NCI-H345 (cell line): ENCODE data around the gene CORO1C.
"Not testable (repeated sequence)": the region's sequence is repeated elsewhere in the genome, so short reads cannot be mapped to it uniquely, and the experiment has no call there.

ENCODE experiments used
- DNase-seq: peaks from one replicate; lab custom pipeline; 2025; lab: John Stamatoyannopoulos, UW

CORO1C gene

DNA sequence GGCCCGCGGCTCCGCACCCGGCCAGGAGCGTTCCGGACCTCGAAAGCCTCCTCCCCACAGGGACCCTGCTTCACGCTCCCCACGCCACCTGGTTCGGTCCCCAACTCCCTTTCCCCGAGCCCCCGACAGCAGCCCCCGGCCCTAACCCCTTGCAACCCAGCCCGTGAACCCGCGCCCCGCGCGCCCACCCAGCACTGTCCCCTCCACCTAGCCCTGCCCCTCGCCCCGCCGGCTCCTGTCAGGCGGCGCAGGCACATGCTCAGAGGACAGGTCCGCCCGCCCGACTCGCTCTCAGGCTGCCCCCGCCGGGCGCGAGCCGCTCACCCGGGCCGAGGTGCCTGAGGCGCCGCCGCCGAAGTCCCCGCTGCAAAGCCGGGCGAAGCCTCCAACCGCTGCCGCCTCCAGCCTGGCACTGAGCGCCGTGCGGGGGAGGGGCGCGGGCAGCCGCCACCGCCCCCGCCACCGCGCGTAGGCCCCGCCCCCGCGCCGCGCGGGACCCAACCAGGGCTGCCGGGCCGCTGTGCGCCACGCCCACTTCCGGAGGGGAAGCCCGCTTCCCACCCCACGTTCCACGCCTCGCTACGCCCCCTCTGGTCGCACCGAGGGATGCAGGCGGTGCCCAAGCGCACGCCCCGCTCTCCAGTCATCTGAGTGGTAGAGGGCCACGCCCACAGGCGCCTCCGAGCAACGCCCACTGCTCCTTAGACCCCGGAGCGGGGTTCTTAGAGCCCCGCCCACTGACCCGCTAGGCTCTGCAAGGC lies at the start of gene CORO1C:
Gene CORO1C (minus strand): TSS at position 414 of the 761 bp plus-strand sequence. CDS start 30,200 bp downstream, outside the sequence.
- peak; percentile 98 for DNase-seq

DNA sequence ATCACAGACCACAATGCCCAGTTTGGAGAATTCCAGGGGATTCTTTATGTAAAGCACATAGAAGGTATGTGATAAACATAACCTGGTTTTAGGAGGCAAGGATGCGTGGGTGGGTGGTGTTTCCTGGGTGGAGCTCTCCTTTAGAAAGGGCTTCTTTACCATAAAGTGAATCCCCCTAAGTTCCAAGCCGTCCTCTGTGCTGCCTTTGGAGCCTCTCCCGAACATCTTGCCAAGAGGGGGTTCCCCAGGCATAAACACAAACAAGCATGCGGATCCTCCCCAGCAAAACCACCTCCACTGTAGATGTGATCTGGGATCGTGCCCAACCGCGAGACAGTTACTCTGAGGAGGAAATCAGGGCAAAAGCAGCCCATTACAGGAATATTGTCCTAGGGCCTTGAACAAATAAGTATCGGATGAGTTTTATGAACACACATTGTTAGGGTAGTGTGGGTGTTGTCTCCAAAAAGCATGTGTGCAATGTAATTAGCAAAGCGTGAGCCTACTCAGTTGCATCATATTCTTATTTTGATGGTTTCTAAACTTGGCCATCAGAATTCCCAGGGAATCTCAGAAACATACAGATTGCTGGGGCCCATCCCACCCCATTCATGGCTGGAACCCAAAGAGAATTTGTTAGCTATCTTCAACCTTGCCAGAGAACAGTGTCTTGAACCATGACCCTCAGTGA lies 48.8 kb upstream of the CORO1C start:
- DNase-seq, result no peak

DNA sequence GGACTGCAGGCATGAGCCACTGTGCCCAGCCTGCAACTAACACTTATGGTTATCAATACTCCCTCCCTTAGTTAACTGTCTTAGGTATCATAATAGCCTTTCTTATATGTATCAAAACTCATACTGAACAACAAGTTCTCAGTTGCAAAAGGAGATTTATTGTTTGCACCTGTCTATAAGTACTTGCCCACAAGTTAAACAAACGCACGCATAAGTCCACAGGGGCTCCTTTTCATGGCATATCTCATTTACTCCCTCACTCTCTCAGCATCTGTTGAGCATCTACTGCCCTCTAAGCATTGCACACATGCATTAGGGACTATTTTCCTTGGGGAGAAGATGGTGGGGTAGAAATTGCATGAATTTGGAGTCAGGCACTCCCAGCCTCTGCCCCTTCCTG lies 46.7 kb upstream of the CORO1C start:
- DNase-seq, result peak; percentile 45

DNA sequence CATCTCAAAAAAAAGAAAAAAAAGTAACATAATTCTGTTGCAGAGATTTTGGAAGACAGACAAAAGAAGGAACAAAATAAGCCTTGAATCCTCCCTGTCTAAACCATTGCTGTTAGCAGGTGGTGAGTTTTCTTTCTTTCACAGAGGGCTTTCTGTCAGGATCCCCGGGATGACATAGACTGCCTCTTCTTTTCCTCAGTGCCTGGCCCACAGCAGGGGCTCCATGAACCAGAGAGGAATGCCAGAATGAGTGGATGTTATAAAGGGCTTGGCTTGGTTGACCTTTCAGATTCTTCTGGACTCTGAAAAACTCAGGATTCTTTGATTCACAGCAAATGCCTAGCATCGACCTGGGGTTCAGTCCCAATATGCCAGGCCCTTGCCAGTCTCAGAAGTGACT lies 45.8 kb upstream of the CORO1C start:
- DNase-seq, result no peak

DNA sequence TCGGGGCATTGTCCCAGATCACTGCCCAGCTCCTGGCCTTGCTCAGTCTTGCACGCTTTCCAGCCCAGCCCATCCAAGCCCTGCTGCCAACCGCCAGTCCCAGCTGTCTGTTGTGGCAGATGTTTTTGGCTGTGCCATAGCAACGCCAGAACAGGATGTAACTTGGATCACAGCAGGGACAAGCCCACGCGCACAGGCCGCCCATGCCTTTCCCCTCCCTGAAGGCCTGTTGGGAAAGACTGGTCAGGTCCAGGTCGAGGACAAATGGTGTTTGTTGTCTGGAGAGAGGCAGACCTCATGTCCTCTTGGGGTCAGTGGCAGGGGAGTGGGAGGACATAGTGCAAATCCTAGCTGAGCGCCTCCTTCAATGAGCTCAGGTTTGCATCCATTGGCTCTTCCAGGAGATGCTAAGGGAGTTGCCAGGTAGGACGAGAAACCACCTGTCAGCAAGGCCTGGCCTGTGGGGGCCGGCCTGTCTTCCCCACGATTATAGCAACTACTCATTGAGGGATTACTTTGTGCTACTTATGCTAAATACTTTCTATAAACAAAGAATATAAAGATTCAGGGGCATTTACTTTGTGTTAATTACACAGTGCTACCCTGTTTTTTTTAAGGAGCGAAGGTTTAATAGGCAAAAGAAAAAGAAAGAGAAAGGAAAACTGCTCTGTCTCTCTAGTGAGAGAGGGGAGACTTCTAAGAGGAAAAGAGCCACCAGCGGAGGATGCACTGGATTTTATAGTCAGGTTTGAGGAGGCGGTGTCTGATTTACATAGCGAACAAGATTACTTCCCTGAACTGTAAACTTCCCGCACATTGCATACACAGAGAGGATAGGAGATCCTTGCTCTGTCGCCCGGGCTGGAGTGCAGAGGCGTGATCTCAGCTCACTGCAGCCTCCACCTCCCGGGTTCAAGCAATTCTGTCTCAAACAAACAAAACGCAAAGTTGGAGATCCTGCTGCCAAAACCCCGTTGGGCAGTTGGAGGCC lies 42.8 kb upstream of the CORO1C start:
- peak; percentile 61 for DNase-seq

DNA sequence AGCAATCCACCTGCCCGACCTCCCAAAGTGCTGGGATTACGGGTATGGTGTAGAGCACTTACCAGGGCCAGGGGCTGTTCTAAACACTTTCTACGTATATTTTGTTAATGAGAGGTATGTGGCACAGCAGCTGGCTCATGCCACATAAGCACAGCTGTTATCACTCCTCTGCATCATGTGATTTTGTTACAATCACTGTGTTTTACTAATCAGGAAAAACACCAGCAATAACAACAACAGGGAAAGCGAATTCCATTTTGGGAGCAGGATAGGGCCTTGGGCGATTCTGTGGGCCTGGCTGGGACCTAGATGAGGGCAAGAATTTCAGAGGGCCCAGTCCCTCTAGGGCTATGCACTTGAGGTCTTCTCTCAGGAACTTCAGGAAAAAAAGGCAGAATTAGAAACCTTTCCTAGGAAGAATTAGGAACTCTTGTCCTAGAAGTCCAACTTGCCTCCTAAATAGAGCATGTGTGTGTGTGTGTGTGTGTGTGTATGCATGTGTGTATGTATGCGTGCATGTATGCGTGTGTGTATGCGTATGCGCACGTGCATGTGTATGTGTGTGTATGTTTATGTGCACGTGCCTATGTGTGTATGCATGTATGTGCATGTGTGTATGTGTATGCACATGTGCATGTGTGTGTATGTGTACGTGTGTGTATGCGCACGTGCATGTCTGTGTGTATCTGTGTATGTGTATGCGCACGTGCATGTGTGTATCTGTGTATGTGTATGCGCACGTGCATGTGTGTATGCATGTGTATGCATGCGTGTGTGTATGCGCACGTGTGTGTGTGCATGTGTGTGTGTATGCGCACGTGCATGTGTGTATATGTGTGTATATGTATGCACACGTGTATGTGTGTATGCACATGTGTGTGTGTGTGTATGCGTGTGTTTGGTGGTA lies 41.8 kb upstream of the CORO1C start:
- DNase-seq, result no peak

DNA sequence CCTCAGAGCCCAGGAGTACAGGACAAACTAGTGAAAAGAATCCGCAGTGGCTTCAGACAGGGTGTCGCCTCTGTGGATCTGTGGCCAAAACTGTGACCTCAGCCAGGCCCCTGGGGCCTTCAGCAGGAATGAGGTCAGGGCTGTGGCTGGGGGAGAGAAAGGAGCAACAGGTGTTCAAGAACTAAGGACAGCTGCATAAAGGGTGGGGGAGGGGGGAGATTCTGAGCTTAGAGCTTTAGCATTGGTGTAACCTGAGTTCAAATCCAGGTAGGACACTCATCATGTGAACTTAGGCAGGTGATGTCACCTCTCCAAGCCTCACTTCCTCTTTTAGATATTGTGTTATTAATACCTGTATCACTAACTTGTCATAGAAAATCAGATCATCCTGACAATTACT lies 40.9 kb upstream of the CORO1C start:
- no peak for DNase-seq

DNA sequence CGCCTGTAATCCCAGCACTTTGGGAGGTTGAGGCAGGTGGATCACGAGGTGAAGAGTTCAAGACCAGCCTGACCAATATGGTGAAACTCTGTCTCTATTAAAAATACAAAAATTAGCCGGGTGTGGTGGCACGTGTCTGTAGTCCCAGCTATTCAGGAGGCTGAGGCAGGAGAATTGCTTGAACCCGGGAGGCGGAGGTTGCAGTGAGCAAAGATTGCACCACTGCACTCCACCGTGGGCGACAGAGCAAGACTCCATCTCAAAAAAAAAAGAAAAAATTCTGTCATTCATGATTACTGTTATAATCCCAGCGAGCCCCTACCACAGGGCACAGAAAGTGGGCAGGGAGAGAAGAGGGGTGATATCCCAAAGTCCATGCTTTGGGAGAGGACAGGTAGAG lies 40.5 kb upstream of the CORO1C start:
- not testable (repeated sequence) for DNase-seq

DNA sequence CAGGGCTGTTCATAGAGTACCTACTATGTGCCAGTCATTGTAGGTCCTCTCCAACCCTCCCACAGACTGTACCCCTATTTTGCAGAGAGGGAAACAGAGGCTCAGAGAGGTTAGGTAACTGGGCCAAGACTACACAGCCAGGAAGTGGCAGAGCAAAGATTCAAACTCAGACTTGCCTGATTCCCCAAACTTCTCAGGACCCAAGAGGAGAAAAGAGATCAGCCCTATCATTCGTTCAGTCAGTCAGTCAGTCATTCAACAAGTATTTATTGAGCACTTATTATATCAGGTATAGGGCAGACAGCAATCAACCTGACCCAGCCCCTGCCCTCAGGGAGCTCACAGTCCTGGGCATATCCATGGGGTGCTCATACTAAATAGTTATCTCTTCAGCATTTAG lies 39.6 kb upstream of the CORO1C start:
- no peak for DNase-seq

DNA sequence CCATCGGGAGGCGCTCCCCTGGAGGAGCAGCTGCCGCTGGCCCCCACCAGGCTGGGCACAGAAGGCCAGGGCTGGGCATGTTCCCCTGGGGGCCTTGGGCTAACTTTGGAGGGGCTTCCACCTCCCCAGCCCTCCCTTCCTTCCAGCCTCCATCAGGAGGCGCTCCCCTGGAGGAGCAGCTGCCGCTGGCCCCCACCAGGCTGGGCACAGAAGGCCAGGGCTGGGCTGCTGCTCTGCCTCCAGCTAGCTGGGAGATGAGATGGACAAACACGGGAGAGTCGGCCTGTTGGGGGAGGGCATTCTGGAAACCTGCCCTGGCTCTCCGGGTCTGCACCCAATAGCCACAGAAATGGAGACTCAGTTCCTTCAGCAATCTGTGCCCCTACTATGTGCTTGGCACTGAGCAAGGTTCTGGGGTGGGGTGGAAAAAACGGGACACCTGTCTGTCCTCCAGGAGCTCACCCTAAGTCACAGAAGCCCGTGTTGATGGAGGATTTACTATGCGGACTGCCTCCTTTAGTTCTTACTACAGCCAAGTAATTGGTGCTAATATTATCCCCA lies 39.0 kb upstream of the CORO1C start:
- DNase-seq, result no peak

DNA sequence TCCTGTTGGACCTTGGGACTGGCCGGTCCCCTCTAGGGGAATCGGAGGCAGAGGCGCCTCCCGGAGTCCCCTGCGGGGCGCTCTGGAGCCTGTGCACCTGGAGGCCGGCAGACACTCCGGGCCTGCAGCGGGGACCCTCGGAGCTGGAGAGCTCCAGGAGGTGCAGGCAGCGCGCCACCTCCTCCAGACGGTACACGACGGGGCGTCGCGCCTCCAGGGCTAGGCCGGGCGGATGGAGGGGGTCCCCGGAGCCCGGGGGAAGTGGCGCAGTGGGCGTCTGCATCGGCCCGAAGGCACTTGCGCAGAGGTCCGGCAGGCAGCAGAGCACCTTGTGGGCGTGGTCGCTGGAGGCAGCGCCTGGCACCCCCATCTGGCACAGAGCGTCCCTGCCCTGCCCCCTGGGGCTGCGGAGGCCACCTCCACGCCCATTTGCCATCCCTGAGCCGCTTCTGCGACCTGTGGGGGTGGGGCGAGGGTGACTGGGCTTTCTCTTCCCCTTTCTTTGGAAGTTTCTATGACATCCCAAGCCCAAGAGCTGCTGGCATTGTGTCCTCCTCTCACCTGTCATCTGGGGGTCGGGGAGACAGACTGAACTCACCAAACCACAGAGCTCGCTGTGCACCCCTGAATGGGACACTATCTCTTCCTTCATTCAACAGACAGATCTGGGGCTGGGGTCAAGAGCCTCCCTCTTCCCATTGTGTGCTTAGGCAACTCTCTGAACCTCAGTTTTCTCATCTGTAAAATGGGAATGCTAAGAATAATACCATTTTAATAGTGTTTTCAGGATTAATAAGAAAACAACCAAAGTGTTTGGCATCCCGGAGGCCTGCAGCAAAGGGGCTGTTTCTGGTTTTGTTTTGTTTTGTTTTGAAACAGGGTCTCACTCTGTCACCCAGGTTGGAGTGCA lies 37.5 kb upstream of the CORO1C start:
- no peak for DNase-seq

DNA sequence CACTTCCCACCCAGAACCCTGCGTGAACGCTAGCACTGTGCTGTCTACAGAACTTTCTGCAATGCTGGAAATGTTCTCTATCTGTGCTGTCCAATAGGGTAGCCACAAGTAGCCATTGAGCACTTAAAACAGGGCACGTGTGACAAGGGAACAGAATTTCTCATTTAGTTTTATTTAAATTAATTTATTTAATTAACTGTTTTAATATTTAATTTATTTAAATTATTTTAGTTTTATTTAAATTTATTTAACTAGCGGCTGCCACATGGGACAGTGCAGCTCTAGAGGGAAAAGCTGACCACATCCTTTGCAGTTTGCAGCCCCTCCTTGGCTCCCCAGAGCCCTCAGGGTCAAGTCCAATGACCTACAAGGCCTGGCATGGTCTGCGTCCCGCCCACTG lies 35.0 kb upstream of the CORO1C start:
- DNase-seq, result no peak

DNA sequence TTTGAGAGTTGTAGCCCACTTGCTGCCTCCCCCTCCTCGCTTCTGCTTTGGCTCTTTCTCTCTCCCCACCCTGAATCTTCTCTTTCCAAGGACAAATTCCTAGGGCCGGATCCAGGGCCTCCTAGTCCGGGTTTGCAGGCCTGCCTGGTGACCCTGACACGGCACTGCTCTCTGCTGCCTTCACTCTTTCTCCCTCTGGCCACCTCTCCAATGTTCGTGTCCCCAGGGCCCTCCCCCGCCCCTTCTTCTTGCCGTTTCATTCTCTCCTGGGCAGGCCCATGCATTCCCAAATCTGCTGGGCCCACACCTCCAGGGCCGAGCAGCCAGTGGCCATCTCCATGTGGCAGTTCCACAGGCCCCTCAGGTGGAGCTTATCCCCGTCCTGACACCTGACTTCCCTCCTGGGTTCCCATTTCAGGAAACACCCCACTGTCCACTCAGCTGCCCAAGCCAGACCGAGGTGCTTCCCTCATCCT lies 34.0 kb upstream of the CORO1C start:
- no peak for DNase-seq

DNA sequence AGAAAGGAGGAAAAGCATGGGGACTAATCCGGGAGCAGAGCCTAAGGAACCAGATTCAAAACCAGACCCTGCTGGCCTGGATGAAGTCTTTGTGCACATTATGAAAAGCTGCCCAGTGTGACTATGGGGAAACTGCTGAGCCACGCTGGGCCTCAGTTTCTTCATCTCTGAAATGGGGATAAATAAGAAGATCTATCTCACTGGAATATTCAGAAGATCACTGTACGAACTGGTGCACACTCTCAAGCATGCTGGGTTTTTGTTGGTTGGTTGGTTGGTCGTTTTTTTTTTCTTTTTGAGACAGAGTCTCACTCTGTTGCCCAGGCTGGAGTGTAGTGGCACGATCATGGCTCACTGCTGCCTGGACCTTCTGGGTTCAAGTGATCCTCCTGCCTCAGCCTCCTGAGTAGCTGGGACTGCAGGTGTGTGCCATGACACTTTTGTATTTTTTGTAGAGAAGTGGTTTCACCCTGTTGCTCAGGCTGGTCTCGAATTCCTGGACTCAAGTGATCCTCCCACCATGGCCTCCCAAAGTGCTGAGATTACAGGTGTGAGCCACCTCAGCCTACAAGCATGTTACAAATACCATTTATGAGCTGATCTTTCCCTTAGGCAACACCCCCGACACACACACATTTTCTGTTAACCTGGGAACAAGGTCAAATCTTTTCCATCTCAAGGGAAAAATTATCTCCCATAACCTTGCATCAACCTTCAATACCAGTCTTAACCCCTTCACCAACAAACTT lies 33.4 kb upstream of the CORO1C start:
- DNase-seq, result no peak

DNA sequence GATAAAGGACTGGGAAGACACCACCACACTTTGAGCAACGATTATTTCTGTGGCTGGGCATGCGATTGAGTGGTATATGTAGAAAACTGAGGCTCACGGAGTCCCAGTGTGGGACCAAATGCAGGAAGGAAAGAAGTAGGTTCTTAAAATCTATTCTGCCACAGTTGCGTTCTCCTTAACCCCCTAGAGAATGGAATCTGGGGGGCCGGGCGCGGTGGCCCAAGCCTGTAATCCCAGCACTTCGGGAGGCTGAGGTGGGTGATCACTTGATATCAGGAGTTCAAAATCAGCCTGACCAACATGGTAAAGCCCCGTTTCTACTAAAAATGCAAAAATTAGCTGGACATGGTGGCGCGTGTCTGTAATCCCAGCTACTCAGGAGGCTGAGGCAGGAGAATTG lies 29.9 kb upstream of the CORO1C start:
- no peak for DNase-seq

DNA sequence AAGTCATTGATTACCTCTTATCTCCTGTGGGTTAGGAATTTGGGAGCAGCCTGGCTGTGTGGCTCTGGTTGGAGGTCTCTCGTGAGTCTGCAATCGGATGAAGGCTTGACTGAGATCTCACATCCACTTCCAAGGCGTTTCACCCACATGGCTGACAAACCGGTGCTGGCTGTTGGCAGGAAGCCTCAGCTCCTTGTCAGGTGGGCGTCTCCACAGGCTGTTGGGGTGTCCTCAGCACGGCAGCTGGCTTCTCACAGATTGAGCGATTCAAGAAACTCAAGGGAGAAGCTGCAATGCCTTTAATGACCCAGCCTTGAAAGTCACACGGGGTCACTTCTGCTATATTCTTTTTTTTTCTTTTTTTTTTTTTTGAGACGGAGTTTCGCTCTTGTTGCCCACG lies 28.6 kb upstream of the CORO1C start:
- DNase-seq, result no peak

DNA sequence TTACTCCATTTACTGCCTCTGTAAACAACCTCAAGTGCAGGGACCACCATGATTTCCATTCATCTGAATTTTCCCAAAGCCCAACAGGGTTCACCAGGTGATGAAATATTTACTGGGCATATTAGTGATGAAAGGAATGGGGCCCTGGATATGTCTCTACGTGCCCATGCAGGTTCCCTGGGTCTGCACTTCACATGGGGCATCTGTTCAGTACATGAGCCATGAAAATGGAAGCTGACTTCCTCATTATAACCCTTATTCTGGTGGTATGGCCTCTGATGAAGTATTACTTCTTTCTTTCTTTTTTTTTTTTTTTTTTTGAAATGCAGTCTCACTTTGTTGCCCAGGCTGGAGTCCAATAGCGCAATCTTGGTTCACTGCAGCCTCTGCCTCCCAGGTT lies 26.5 kb upstream of the CORO1C start:
- peak; percentile 78 for DNase-seq

DNA sequence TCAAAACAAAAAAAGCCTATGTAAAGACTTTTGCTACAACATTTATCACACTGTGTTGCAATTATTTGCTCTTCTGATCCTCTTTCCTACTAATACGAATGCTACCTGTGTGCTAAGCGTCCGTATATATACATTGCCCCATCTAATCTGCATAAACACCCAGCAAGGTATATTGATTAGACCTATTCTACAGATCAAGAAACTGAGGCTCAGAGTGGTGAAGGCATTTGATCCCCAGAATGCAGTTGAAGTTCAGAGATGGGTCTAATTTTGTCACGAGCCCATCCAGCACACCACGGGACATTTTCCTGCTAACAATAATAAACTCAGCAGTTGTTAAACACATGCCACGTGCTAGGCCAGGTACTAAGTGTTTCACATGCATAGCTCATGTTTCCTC lies 25.1 kb upstream of the CORO1C start:
- DNase-seq, result no peak

DNA sequence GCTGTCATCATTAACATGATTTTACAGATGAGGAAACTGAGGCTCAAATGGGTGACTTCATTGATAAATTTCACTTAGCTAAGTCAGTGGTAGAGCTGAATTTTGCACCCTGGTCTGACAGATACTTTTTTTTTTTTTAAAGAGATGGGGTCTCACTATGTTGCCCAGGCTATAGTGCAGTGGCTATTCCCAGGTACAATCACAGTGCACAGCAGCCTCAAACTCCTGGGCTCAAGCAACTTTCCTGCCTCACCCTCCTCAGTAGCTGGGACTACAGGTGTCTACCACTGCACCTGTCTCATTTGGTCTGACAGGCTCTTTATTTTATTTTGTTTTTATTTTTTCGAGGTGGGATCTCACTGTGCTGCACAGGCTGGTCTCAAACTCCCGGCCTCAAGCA lies 24.2 kb upstream of the CORO1C start:
- DNase-seq, result no peak
